HG03095 (cell line): ENCODE results near the gene C10orf143.
"Not testable (repeated sequence)": the region's sequence is repeated elsewhere in the genome, so short reads cannot be mapped to it uniquely, and the experiment has no call there.

Experiments used
- ATAC-seq: cut with Tn5 transposase; IDR thresholded peaks from one replicate; pipeline ENCODE4 v1.9.1; 2021; ENCODE audit warnings: moderate library complexity; ENCODE audit not compliant: unreplicated experiment

Gene C10orf143

GRCh38 chr10:130112821-130113220, 2.2 kb upstream of the C10orf143 start:
- ATAC-seq = no peak

GRCh38 chr10:130111852-130112180, 1.2 kb upstream of the C10orf143 start:
- ATAC-seq = no peak

- ATAC-seq = peak; percentile 83
Measured at GRCh38 chr10:130111113-130111851, 652 bp upstream of the C10orf143 start.

GRCh38 chr10:130109796-130110245, 809 bp downstream of the C10orf143 start:
- ATAC-seq = no peak

- ATAC-seq = no peak
Measured at GRCh38 chr10:130108934-130109604, 1.6 kb downstream of the C10orf143 start.

GRCh38 chr10:130108146-130108545, 2.5 kb downstream of the C10orf143 start:
- not testable (repeated sequence) for ATAC-seq

- ATAC-seq = no peak
Measured at GRCh38 chr10:130105724-130106123, 4.9 kb downstream of the C10orf143 start.

- ATAC-seq = no peak
Measured at GRCh38 chr10:130099344-130099743, 11.3 kb downstream of the C10orf143 start.

- ATAC-seq = not testable (repeated sequence)
Measured at GRCh38 chr10:130090565-130090964, 20.1 kb downstream of the C10orf143 start.

GRCh38 chr10:130080461-130080814, 30.2 kb downstream of the C10orf143 start:
- no peak for ATAC-seq

GRCh38 chr10:130079614-130080460, 30.8 kb downstream of the C10orf143 start:
- no peak for ATAC-seq

- ATAC-seq = no peak
Measured at GRCh38 chr10:130078120-130078519, 32.5 kb downstream of the C10orf143 start.

- ATAC-seq = no peak
Measured at GRCh38 chr10:130076681-130077080, 33.9 kb downstream of the C10orf143 start.

GRCh38 chr10:130074639-130075038, 36.0 kb downstream of the C10orf143 start:
- ATAC-seq = no peak

- ATAC-seq = no peak
Measured at GRCh38 chr10:130073912-130074311, 36.7 kb downstream of the C10orf143 start.

GRCh38 chr10:130072247-130072646, 38.4 kb downstream of the C10orf143 start:
- ATAC-seq = no peak

- no peak for ATAC-seq
Measured at GRCh38 chr10:130067893-130068292, 42.7 kb downstream of the C10orf143 start.

- ATAC-seq = no peak
Measured at GRCh38 chr10:130066743-130067142, 43.9 kb downstream of the C10orf143 start.

GRCh38 chr10:130065251-130065650, 45.4 kb downstream of the C10orf143 start:
- ATAC-seq = no peak

GRCh38 chr10:130064783-130065182, 45.8 kb downstream of the C10orf143 start:
- no peak for ATAC-seq

- no peak for ATAC-seq
Measured at GRCh38 chr10:130062976-130063375, 47.7 kb downstream of the C10orf143 start.

- ATAC-seq = no peak
Measured at GRCh38 chr10:130062201-130062600, 48.4 kb downstream of the C10orf143 start.
